Measurements from ENCODE around the gene DYNLT3. TPM values are rescaled to one million over a fixed set of nuclear protein-coding genes. Genes with fewer than 3 reads are reported as not detected.

Gene DYNLT3
- total RNA-seq, 1 experiment from 2014 or later: 5.7 TPM

GRCh38 chrX:37875675-37876074 lies 28.3 kb upstream of the DYNLT3 start:
- Histone ChIP-seq H3K79me2 (ENCODE audit: insufficient read depth, low read length) (no peaks in the 10 kb centered on the region), H3K4ac (ENCODE audit: low read depth, low read length) (no peak overlapping the region), H3K18ac (ENCODE audit: insufficient read length, low read depth, low read length) (no peak overlapping the region), H3K14ac (ENCODE audit: insufficient read depth, low read length) (no peak overlapping the region), H3K4me2 (ENCODE audit: insufficient read depth, insufficient read length, low read length) (no peak overlapping the region), H4K91ac (ENCODE audit: insufficient read length, low read depth, low read length) (no peak overlapping the region), H3K4me1 (ENCODE audit: insufficient read depth, low read length) (no peaks in the 10 kb centered on the region), H2AK5ac (ENCODE audit: insufficient read length, low read length) (no peak overlapping the region), H3K9me3 (ENCODE audit: control insufficient read depth, low read depth, low read length) (no peaks in the 10 kb centered on the region), H3T11ph (ENCODE audit: low read length) (no peak overlapping the region), H2BK15ac (ENCODE audit: low read depth, low read length) (no peak overlapping the region), H4K20me1 (ENCODE audit: control insufficient read depth, insufficient read depth, insufficient read length) (no peaks in the 10 kb centered on the region), H2BK20ac (ENCODE audit: low read depth, low read length, poor library complexity, severe bottlenecking) (no peak overlapping the region), H3K27ac (ENCODE audit: insufficient read length, low read depth, low read length) (no peak overlapping the region), H3K27me3 (ENCODE audit: insufficient read depth, low read length) (no peaks in the 10 kb centered on the region), H2BK5ac (ENCODE audit: insufficient read length, low read length) (no peak overlapping the region), H2AFZ (ENCODE audit: low read length) (no peak overlapping the region), H2BK120ac (ENCODE audit: low read depth, low read length, poor library complexity, severe bottlenecking) (no peak overlapping the region), H3K23me2 (ENCODE audit: insufficient read length, low read depth, low read length, poor library complexity, severe bottlenecking) (no peaks in the 10 kb centered on the region), H3K79me1 (ENCODE audit: insufficient read depth, low read depth, low read length, poor library complexity, severe bottlenecking) (no peaks in the 10 kb centered on the region), H3K23ac (ENCODE audit: insufficient read length, low read depth, low read length) (no peak overlapping the region), H3K56ac (ENCODE audit: insufficient read length, low read depth, low read length) (no peak overlapping the region), H3K9ac (ENCODE audit: extremely low read depth, insufficient read length, low read length) (no peak overlapping the region), H4K5ac (ENCODE audit: insufficient read length, low read depth, low read length) (no peak overlapping the region), H2BK12ac (ENCODE audit: insufficient read length, low read depth, low read length) (no peak overlapping the region), H4K8ac (replicated peaks; ENCODE audit: insufficient read length, low read depth, low read length) (no peak overlapping the region)
- no peaks in the 10 kb centered on the region for H3K4me1 Mint-ChIP-seq
- H3K27me3 Mint-ChIP-seq (ENCODE audit: low read depth): peaks cover 2% of the 10 kb centered on the region
- H3K4me3 Mint-ChIP-seq: no peak overlapping the region
- WGBS (ENCODE audit: extremely low coverage, insufficient read length, low lambda C conversion rate): no CpG with 5 or more reads among the region's 1 CpG
- TF ChIP-seq CTCF (conservative IDR thresholded peaks at IDR 0.05): no peak
- peaks cover 66 to 67% of the 10 kb centered on the region in 2 experiments for H3K9me3 Mint-ChIP-seq
- no peaks in the 10 kb centered on the region; a peak in 1 of 7 replicates for H3K36me3 Mint-ChIP-seq (ENCODE audit: insufficient read depth in 1 of 3, low read depth in 3 of 3)
- no peak overlapping the region for H3K27ac Mint-ChIP-seq
- no peak for DNase-seq
